IPS-18c (cell line): ENCODE data around the gene TTPAL.

Experiments
- H3K4me3 ChIP-seq: 2 replicates; pipeline ENCODE4 v1.7.0; 2013; ENCODE audit warnings: low read depth, mild to moderate bottlenecking, low read length, moderate library complexity; ENCODE audit not compliant: insufficient read depth
- H3K9me3 ChIP-seq: one replicate; pipeline ENCODE4 v1.6.1; 2013; ENCODE audit warnings: mild to moderate bottlenecking, low read length, moderate library complexity; ENCODE audit not compliant: control insufficient read depth, insufficient read depth

TTPAL gene

GRCh38 chr20:44436393-44436792 lies 39.3 kb upstream of the TTPAL start:
- H3K4me3 ChIP-seq = no peak overlapping the region
- H3K9me3 ChIP-seq = no peaks in the 10 kb centered on the region

GRCh38 chr20:44437497-44437896 lies 38.2 kb upstream of the TTPAL start:
- no peaks in the 10 kb centered on the region for H3K9me3 ChIP-seq
- H3K4me3 ChIP-seq = no peak overlapping the region

GRCh38 chr20:44438782-44439181 lies 36.9 kb upstream of the TTPAL start:
- H3K4me3 ChIP-seq = no peak overlapping the region
- no peaks in the 10 kb centered on the region for H3K9me3 ChIP-seq

GRCh38 chr20:44439318-44439717 lies 36.4 kb upstream of the TTPAL start:
- Histone ChIP-seq H3K9me3 (no peaks in the 10 kb centered on the region), H3K4me3 (no peak overlapping the region)

GRCh38 chr20:44442298-44443070 lies 33.2 kb upstream of the TTPAL start:
- Histone ChIP-seq H3K9me3 (no peaks in the 10 kb centered on the region), H3K4me3 (no peak overlapping the region)

- Histone ChIP-seq H3K9me3 (no peaks in the 10 kb centered on the region), H3K4me3 (no peak overlapping the region)
Measured at GRCh38 chr20:44445742-44446710, 29.6 kb upstream of the TTPAL start.

GRCh38 chr20:44447827-44448419 lies 27.8 kb upstream of the TTPAL start:
- Histone ChIP-seq H3K9me3 (no peaks in the 10 kb centered on the region), H3K4me3 (no peak overlapping the region)

- Histone ChIP-seq H3K4me3 (no peak overlapping the region), H3K9me3 (no peaks in the 10 kb centered on the region)
Measured at GRCh38 chr20:44448753-44449546, 26.7 kb upstream of the TTPAL start.

- Histone ChIP-seq H3K9me3 (no peaks in the 10 kb centered on the region), H3K4me3 (no peak overlapping the region)
Measured at GRCh38 chr20:44449864-44450263, 25.8 kb upstream of the TTPAL start.

- Histone ChIP-seq H3K4me3 (no peak overlapping the region), H3K9me3 (no peaks in the 10 kb centered on the region)
Measured at GRCh38 chr20:44450281-44450889, 25.3 kb upstream of the TTPAL start.

- Histone ChIP-seq H3K4me3 (no peak overlapping the region), H3K9me3 (no peaks in the 10 kb centered on the region)
Measured at GRCh38 chr20:44450903-44451450, 24.7 kb upstream of the TTPAL start.

GRCh38 chr20:44454306-44454963 lies 21.2 kb upstream of the TTPAL start:
- H3K9me3 ChIP-seq = no peaks in the 10 kb centered on the region
- no peak overlapping the region for H3K4me3 ChIP-seq

GRCh38 chr20:44455126-44455525 lies 20.5 kb upstream of the TTPAL start:
- H3K4me3 ChIP-seq = no peak overlapping the region
- no peaks in the 10 kb centered on the region for H3K9me3 ChIP-seq

GRCh38 chr20:44456611-44457010 lies 19.1 kb upstream of the TTPAL start:
- Histone ChIP-seq H3K4me3 (no peak overlapping the region), H3K9me3 (no peaks in the 10 kb centered on the region)

GRCh38 chr20:44457016-44457415 lies 18.7 kb upstream of the TTPAL start:
- Histone ChIP-seq H3K4me3 (no peak overlapping the region), H3K9me3 (no peaks in the 10 kb centered on the region)

- H3K4me3 ChIP-seq = no peak overlapping the region
- no peaks in the 10 kb centered on the region for H3K9me3 ChIP-seq
Measured at GRCh38 chr20:44459271-44459670, 16.4 kb upstream of the TTPAL start.
